HFF-Myc (cell line): Measurements from ENCODE around the gene AGBL1.

Experiments
- DNase-seq: peaks from one replicate; pipeline ENCODE4 v3.0.0-alpha.2; 2011; ENCODE audit warnings: low read depth; ENCODE audit errors: extremely low read depth
- H3K4me3 ChIP-seq: replicated peaks from 2 replicates; pipeline ENCODE4 v1.5.1; 2011; ENCODE audit warnings: low read depth, mild to moderate bottlenecking, control low read depth, low read length
- TF ChIP-seq, protein P1 (sequence below): IDR thresholded peaks from 2 replicates; pipeline ENCODE4 v1.5.1; 2012; ENCODE audit warnings: mild to moderate bottlenecking, low read depth, low read length, control low read depth; ENCODE audit errors: missing control alignments

The AGBL1 gene

DNA sequence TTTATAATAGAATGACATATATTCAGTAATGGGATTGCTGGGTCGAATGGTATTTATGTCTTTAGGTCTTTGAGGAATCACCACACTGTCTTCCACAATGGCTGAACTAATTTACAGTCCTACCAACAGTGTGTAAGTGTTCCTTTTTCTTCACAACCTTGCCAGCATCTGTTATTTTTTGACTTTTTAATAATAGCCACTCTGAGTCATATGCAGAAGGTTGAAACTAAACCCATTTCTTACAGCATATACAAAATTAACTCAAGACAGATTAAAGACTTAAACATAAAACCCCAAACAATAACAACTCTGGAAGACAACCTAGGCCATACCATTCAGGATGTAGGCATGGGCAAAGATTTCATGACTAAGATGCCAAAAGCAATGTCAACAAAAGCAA, 671.4 kb downstream of the AGBL1 start:
- TF ChIP-seq, protein P1, sequence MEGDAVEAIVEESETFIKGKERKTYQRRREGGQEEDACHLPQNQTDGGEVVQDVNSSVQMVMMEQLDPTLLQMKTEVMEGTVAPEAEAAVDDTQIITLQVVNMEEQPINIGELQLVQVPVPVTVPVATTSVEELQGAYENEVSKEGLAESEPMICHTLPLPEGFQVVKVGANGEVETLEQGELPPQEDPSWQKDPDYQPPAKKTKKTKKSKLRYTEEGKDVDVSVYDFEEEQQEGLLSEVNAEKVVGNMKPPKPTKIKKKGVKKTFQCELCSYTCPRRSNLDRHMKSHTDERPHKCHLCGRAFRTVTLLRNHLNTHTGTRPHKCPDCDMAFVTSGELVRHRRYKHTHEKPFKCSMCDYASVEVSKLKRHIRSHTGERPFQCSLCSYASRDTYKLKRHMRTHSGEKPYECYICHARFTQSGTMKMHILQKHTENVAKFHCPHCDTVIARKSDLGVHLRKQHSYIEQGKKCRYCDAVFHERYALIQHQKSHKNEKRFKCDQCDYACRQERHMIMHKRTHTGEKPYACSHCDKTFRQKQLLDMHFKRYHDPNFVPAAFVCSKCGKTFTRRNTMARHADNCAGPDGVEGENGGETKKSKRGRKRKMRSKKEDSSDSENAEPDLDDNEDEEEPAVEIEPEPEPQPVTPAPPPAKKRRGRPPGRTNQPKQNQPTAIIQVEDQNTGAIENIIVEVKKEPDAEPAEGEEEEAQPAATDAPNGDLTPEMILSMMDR = no peak
- DNase-seq = no peak
- no peak overlapping the region for H3K4me3 ChIP-seq

DNA sequence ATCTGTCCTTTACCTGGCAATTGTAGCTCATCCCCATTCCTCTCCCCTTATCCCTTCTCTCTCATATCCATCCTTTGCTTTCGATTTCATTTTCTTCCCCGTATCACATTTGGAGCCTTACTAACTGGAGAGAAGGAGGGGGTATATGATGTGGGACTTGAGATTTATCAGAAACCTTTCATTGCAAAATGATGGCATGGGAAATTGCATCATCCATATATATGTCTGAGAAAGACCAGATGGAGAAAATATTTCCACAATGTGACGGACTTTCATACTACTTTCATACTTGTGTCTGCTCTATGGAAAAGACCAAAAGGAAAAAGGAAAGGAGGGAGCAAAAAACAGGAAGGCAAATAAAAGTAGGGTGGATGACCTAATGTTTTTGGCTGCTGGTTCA, 675.2 kb downstream of the AGBL1 start:
- TF ChIP-seq, protein P1 = no peak
- no peak for DNase-seq

GRCh38 chr15:86756688-86757087, 677.0 kb downstream of the AGBL1 start:
- no peak for DNase-seq
- no peak overlapping the region for H3K4me3 ChIP-seq
- TF ChIP-seq, protein P1 = no peak

More for the DNA sequence above, 675.2 kb downstream of the AGBL1 start:
- H3K4me3 ChIP-seq = no peak overlapping the region

GRCh38 chr15:86759800-86760523, 680.3 kb downstream of the AGBL1 start:
- TF ChIP-seq, protein P1 = no peak
- no peak for DNase-seq
- no peak overlapping the region for H3K4me3 ChIP-seq

- TF ChIP-seq, protein P1 = no peak
- no peak for DNase-seq
- H3K4me3 ChIP-seq = no peak overlapping the region
Measured at GRCh38 chr15:86762874-86763273, 683.2 kb downstream of the AGBL1 start.

- TF ChIP-seq, protein P1 = no peak
- H3K4me3 ChIP-seq = no peak overlapping the region
- DNase-seq = no peak
Measured at GRCh38 chr15:86764021-86764420, 684.4 kb downstream of the AGBL1 start.

DNA sequence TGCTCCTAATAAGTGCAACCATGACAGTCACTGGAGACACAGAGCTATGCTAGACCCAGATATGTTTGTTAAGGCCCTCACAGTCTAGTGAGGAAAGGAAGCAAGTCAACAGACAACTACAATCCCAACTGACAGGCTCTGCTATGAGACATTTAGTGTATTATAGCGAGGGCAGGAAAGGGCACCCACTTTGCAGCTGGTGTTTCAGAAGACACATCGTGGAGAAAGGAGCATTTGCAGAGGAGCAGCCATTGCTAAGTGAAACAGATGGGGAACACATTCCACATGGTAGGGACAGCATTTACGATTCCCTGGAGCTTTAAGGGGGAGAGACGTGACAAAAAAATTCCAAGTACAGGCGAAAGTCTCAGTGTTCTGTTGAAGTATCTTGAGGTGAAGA, 685.6 kb downstream of the AGBL1 start:
- TF ChIP-seq, protein P1 = no peak
- no peak overlapping the region for H3K4me3 ChIP-seq
- DNase-seq = no peak
